ENCODE measurements around the gene ATG10.

DNA sequence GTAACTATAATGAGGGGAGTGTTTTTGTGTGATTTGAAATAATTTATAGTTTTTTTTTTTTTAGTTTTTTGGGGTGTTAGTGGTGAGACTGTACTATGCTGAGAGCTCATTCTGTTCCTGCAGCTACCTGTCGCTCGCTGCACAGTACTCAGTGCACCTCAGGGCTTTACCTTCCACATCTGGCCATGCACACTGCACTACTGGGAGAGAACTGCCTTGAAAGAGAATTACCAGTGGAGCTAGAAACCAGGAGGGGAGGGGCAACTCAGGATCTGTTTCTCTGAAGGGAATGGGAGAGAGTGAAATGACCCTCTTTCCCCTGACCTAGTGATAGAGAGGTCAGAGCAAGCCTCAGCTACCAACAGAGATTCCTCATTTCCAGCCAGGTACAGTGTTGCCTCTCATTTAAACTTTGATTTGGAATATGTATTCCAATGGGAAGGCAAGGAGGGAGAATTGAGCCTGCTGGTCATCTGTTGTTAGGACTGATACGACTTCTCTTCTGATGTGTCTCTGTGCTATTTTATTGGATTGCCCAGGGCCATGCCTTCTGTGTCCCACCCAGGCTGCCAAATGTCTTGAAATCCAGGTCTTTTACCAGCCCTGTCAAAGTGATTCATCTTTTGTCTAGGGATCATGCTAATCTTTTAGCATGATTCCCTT is 8.9 kb downstream of the ATG10 start:
- TF ChIP-seq POLR2AphosphoS5 (IDR thresholded peaks at IDR 0.05) (no peak), CTCF (IDR thresholded peaks at IDR 0.05) (no peak), POLR2A (IDR thresholded peaks at IDR 0.05) (no peak)

All from suprapubic skin (tissue), 4 donors.